IMR-90 (cell line): ENCODE data around the gene HMCN1.

Source experiments
- MAZ ChIP-seq: IDR thresholded peaks from 2 replicates; pipeline ENCODE4 v1.6.1; 2012; ENCODE audit warnings: low read depth, mild to moderate bottlenecking, low read length, improper control_type of control experiment, moderate library complexity, borderline replicate concordance
- POLR2A ChIP-seq: IDR thresholded peaks from 2 replicates; pipeline ENCODE4 v1.6.1; 2012; ENCODE audit warnings: mild to moderate bottlenecking, low read depth, low read length
- RFX5 ChIP-seq: IDR thresholded peaks from 2 replicates; pipeline ENCODE4 v1.8.0; 2012; ENCODE audit warnings: low read depth, mild to moderate bottlenecking, low read length, moderate library complexity
- TF ChIP-seq, protein P1 (sequence below): conservative IDR thresholded peaks from 2 replicates; pipeline ENCODE4 v1.5.1; 2012; ENCODE audit warnings: mild to moderate bottlenecking, low read depth, low read length, improper control_type of control experiment

DNA sequence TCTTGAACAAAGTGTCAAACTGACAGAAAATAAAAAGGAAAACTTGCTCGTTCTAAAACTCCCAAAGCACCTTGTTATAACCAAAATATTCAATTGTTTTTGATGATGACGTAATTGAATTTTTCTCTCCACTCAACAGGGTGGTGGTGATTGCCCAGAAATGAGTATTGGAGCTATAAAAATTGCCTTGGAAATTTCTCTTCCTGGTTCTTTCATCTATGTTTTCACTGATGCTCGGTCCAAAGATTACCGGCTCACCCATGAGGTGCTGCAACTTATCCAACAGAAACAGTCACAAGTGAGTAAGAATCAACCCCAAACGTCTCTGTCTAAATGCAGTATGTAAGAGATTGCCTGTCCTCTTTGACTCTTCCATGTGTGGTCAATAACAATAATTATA, 130.1 kb downstream of the HMCN1 start:
- TF ChIP-seq POLR2A (no peak), MAZ (no peak), RFX5 (no peak)
- TF ChIP-seq, protein P1, sequence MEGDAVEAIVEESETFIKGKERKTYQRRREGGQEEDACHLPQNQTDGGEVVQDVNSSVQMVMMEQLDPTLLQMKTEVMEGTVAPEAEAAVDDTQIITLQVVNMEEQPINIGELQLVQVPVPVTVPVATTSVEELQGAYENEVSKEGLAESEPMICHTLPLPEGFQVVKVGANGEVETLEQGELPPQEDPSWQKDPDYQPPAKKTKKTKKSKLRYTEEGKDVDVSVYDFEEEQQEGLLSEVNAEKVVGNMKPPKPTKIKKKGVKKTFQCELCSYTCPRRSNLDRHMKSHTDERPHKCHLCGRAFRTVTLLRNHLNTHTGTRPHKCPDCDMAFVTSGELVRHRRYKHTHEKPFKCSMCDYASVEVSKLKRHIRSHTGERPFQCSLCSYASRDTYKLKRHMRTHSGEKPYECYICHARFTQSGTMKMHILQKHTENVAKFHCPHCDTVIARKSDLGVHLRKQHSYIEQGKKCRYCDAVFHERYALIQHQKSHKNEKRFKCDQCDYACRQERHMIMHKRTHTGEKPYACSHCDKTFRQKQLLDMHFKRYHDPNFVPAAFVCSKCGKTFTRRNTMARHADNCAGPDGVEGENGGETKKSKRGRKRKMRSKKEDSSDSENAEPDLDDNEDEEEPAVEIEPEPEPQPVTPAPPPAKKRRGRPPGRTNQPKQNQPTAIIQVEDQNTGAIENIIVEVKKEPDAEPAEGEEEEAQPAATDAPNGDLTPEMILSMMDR: no peak
